ENCODE results near the gene NRBF2. TPM values are rescaled to one million over a fixed set of nuclear protein-coding genes. Genes with fewer than 3 reads are reported as not detected.

NRBF2 gene
- total and polyA plus RNA-seq, 2 donors (not counting 1 experiment from before 2014, with no cell fraction given) = 8.3 to 24.6 TPM

DNA sequence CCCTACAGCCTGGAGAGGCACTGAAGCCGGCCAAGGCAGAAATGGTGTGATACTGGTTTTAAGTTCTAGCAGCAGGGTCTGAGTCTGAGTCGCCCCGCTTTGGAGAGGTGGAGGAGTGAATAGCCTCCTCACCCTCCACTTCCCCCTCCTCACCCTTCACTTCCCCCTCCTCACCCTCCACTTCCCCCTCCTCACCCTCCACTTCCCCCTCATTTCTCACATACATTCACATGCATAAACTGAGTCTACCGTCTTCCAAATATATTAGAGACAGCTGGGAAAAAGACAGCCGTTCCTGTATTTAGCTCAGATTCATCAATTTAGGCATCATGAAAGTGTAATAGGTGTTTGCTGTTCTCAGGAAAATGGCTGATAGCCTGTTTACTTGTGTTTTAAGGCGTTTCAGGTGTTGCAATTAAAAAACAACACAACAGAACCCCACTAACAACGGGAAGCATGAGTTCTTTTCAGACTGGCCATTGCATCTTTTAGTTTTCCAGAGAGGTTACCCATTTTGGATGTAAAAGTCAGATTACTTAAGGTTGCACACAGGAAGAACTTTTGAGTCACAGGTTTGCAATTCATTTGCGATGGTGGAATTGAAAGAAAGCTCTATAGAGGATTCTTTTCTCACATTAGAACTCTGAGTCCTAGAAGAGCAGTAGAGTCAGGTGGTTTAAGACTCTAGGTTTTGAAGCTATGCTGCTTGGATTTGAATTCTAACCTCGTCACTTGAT lies 861 bp downstream of the NRBF2 start:
- Histone ChIP-seq H3K27me3 (replicated peaks in 1 of 4; ENCODE audit: control extremely low read depth in 1 of 4, control insufficient read depth in 3 of 4, insufficient read depth in 4 of 4, low read length in 3 of 4) (peaks cover 0 to 2% (median 0%) of the 10 kb centered on the region in 4 experiments), H3K4me3 (ENCODE audit: control extremely low read depth in 1 of 5, extremely low read depth in 1 of 5, insufficient read depth in 1 of 5, low read depth in 2 of 5, low read length in 4 of 5) (peak overlapping the region; percentile 89 to 100 (median 95)), H3K36me3 (replicated peaks in 1 of 2; ENCODE audit: control extremely low read depth in 1 of 2, control insufficient read depth in 1 of 2, extremely low read depth in 1 of 2, insufficient read depth in 2 of 2, low read length in 1 of 2) (peaks cover 0 to 7% of the 10 kb centered on the region in 2 experiments), H3K9me3 (ENCODE audit: control extremely low read depth in 1 of 3, control insufficient read depth in 2 of 3, insufficient read depth in 1 of 3, low read length in 2 of 3) (peaks cover 0 to 18% (median 4%) of the 10 kb centered on the region in 3 donors), H3K4me1 (ENCODE audit: control insufficient read depth in 2 of 2, insufficient read depth in 2 of 2, low read length in 2 of 2) (peaks cover 26 to 36% of the 10 kb centered on the region in 2 donors), H3K9ac (ENCODE audit: low read length) (peak overlapping the region; percentile 99), H3K27ac (ENCODE audit: low read length in 2 of 2) (peak overlapping the region; percentile 99), H3K79me2 (ENCODE audit: control insufficient read depth, insufficient read depth, low read length) (peaks cover 52% of the 10 kb centered on the region), H3K4me2 (replicated peaks; ENCODE audit: low read depth, low read length, poor library complexity, severe bottlenecking) (peak overlapping the region; percentile 76), H2AFZ (ENCODE audit: insufficient read depth, low read depth, low read length, poor library complexity, severe bottlenecking) (peak overlapping the region; percentile 83), H4K20me1 (ENCODE audit: control insufficient read depth, insufficient read depth, low read length, poor library complexity, severe bottlenecking) (peaks cover 37% of the 10 kb centered on the region)
- ChIA-PET POLR2A (interaction anchor here (0.6 to 1.2 kb wide), 2 partner anchors 317 to 570 kb away, joined by 4 read pairs; no protein-coding TSS in a partner anchor), CTCF (interaction anchor here (0.9 to 1.8 kb wide), 8 partner anchors 24 to 586 kb away, joined by 3 to 5 read pairs (median 5); no protein-coding TSS in a partner anchor)
- no peaks in the 10 kb centered on the region for H3K27me3 Mint-ChIP-seq
- no peaks in the 10 kb centered on the region for H3K9me3 Mint-ChIP-seq (ENCODE audit: insufficient read depth)
- WGBS (ENCODE audit: insufficient coverage) = no CpG with 5 or more reads among the region's 9 CpGs
- peak overlapping the region; percentile 93 for H3K4me3 Mint-ChIP-seq
- intact Hi-C loops (cut with micrococcal nuclease) = loop anchor here (1.0 to 2.0 kb wide), 5 partner anchors 318 to 678 kb away; partner anchors contain the start of gene EGR2
- DNase-seq (no peak), ATAC-seq (ENCODE audit: low read depth) (no peak)
- peak overlapping the region; percentile 97 for H3K27ac Mint-ChIP-seq
- TF ChIP-seq, protein P1, sequence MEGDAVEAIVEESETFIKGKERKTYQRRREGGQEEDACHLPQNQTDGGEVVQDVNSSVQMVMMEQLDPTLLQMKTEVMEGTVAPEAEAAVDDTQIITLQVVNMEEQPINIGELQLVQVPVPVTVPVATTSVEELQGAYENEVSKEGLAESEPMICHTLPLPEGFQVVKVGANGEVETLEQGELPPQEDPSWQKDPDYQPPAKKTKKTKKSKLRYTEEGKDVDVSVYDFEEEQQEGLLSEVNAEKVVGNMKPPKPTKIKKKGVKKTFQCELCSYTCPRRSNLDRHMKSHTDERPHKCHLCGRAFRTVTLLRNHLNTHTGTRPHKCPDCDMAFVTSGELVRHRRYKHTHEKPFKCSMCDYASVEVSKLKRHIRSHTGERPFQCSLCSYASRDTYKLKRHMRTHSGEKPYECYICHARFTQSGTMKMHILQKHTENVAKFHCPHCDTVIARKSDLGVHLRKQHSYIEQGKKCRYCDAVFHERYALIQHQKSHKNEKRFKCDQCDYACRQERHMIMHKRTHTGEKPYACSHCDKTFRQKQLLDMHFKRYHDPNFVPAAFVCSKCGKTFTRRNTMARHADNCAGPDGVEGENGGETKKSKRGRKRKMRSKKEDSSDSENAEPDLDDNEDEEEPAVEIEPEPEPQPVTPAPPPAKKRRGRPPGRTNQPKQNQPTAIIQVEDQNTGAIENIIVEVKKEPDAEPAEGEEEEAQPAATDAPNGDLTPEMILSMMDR (IDR thresholded peaks at IDR 0.05) = peak; percentile 4
- no peak for TF ChIP-seq EZH2 (IDR thresholded peaks at IDR 0.05; ENCODE audit: borderline replicate concordance, insufficient read depth, low read depth, low read length, poor library complexity, severe bottlenecking)
- peaks cover 47% of the 10 kb centered on the region for H3K4me1 Mint-ChIP-seq

DNA sequence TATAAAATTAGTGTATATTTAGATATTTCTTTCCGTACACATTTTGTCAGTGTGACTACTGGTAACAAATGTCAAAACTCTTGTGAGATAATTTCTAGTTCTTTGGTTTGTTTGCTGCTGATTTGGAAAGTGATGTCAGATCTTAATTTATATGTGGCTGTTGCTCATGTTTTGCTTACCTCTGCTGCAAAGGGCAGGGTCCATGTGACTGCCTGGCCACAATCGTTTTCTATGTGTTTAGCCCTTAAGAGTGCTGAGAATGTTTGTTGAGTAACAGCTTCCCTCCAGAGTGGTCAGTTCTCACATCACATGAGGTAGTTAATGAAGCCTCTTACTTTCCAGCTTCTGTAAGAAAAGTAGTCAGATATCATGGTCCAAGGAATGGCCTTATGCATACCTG lies 4.2 kb downstream of the NRBF2 start:
- ATAC-seq (ENCODE audit: low read depth) (no peak), DNase-seq (no peak)
- Histone ChIP-seq H3K4me2 (replicated peaks; ENCODE audit: low read depth, low read length, poor library complexity, severe bottlenecking) (no peak overlapping the region), H3K27ac (ENCODE audit: low read length in 2 of 2) (no peak overlapping the region), H3K9me3 (ENCODE audit: control extremely low read depth in 1 of 3, control insufficient read depth in 2 of 3, insufficient read depth in 1 of 3, low read length in 2 of 3) (peaks cover 0 to 9% (median 4%) of the 10 kb centered on the region in 3 donors), H3K79me2 (ENCODE audit: control insufficient read depth, insufficient read depth, low read length) (peaks cover 86% of the 10 kb centered on the region), H3K9ac (ENCODE audit: low read length) (no peak overlapping the region), H3K27me3 (replicated peaks in 1 of 4; ENCODE audit: control extremely low read depth in 1 of 4, control insufficient read depth in 3 of 4, insufficient read depth in 4 of 4, low read length in 3 of 4) (no peaks in the 10 kb centered on the region), H3K36me3 (replicated peaks in 1 of 2; ENCODE audit: control extremely low read depth in 1 of 2, control insufficient read depth in 1 of 2, extremely low read depth in 1 of 2, insufficient read depth in 2 of 2, low read length in 1 of 2) (peaks cover 0 to 29% of the 10 kb centered on the region in 2 experiments), H2AFZ (ENCODE audit: insufficient read depth, low read depth, low read length, poor library complexity, severe bottlenecking) (no peak overlapping the region), H3K4me3 (ENCODE audit: control extremely low read depth in 1 of 5, extremely low read depth in 1 of 5, insufficient read depth in 1 of 5, low read depth in 2 of 5, low read length in 4 of 5) (no peak overlapping the region), H3K4me1 (ENCODE audit: control insufficient read depth in 2 of 2, insufficient read depth in 2 of 2, low read length in 2 of 2) (peaks cover 26 to 36% of the 10 kb centered on the region in 2 donors), H4K20me1 (ENCODE audit: control insufficient read depth, insufficient read depth, low read length, poor library complexity, severe bottlenecking) (peaks cover 69% of the 10 kb centered on the region)
- ChIA-PET POLR2A (no interaction called here), CTCF (interaction anchor here (1.3 to 5.1 kb wide), 2 partner anchors 8 to 20 kb away, joined by 4 to 35 read pairs; no protein-coding TSS in a partner anchor)
- intact Hi-C loops (cut with micrococcal nuclease) = no loop called here
- Mint-ChIP-seq H3K27me3 (no peaks in the 10 kb centered on the region), H3K4me3 (no peak overlapping the region), H3K4me1 (peaks cover 65% of the 10 kb centered on the region), H3K27ac (peak overlapping the region; percentile 21), H3K9me3 (ENCODE audit: insufficient read depth) (no peaks in the 10 kb centered on the region)
- no peak for TF ChIP-seq EZH2 (IDR thresholded peaks at IDR 0.05; ENCODE audit: borderline replicate concordance, insufficient read depth, low read depth, low read length, poor library complexity, severe bottlenecking)
- TF ChIP-seq, protein P1 (IDR thresholded peaks at IDR 0.05) = no peak
- 80% methylated on average over 1 of the region's 2 CpGs for WGBS (ENCODE audit: insufficient coverage)
